Globus pallidus (tissue), 1 donor: ENCODE data around the gene TPSD1.
"Not testable (repeated sequence)": the region's sequence is repeated elsewhere in the genome, so short reads cannot be mapped to it uniquely, and the experiment has no call there.

Experiments used
- DNase-seq: peaks from one replicate; pipeline ENCODE4 v3.0.0-alpha.2; 2015; ENCODE audit warnings: low spot score

The TPSD1 gene

GRCh38 chr16:1255276-1256122 lies at the start of gene TPSD1:
TSS of gene TPSD1 (plus strand) at chr16:1256069. CDS start at chr16:1256281, 212 bp downstream.
- DNase-seq, result not testable (repeated sequence)

GRCh38 chr16:1206326-1206725 lies 49.5 kb upstream of the TPSD1 start:
- DNase-seq, result no peak

GRCh38 chr16:1206786-1207185 lies 49.1 kb upstream of the TPSD1 start:
- DNase-seq, result no peak

- DNase-seq, result no peak
Observed at GRCh38 chr16:1208239-1208830, 47.5 kb upstream of the TPSD1 start.

GRCh38 chr16:1209081-1209480 lies 46.8 kb upstream of the TPSD1 start:
- DNase-seq, result no peak

GRCh38 chr16:1210461-1210860 lies 45.4 kb upstream of the TPSD1 start:
- no peak for DNase-seq

- DNase-seq, result no peak
Observed at GRCh38 chr16:1211451-1212268, 44.2 kb upstream of the TPSD1 start.

- DNase-seq, result no peak
Observed at GRCh38 chr16:1212616-1213194, 43.2 kb upstream of the TPSD1 start.

- DNase-seq, result no peak
Observed at GRCh38 chr16:1213231-1213630, 42.6 kb upstream of the TPSD1 start.

- DNase-seq, result no peak
Observed at GRCh38 chr16:1213796-1214372, 42.0 kb upstream of the TPSD1 start.

- no peak for DNase-seq
Observed at GRCh38 chr16:1214719-1215118, 41.1 kb upstream of the TPSD1 start.

GRCh38 chr16:1215574-1216295 lies 40.1 kb upstream of the TPSD1 start:
- DNase-seq, result no peak

GRCh38 chr16:1216296-1216619 lies 39.6 kb upstream of the TPSD1 start:
- DNase-seq, result no peak

- no peak for DNase-seq
Observed at GRCh38 chr16:1216681-1217400, 39.0 kb upstream of the TPSD1 start.

GRCh38 chr16:1217526-1217925 lies 38.3 kb upstream of the TPSD1 start:
- DNase-seq, result no peak

GRCh38 chr16:1218061-1218929 lies 37.6 kb upstream of the TPSD1 start:
- DNase-seq, result no peak

- no peak for DNase-seq
Observed at GRCh38 chr16:1218930-1219611, 36.8 kb upstream of the TPSD1 start.

- no peak for DNase-seq
Observed at GRCh38 chr16:1220098-1220728, 35.7 kb upstream of the TPSD1 start.
